Stimulated activated CD4-positive, alpha-beta T cell treated with anti-CD3 and anti-CD28 coated beads, Interleukin-12 subunit alpha, Interleukin-12 subunit beta, amount 100 ng/mL, for 48 hours (primary cell): Measurements from ENCODE around the gene KLHDC7B.

Source experiments
- DNase-seq, 3 donors: peaks; one replicate each; pipeline ENCODE4 v3.0.0-alpha.2; 2020; ENCODE audit warnings: low read depth in 2 of 3, low spot score in 1 of 3

The KLHDC7B gene

GRCh38 chr22:50571264-50572175 lies 25.8 kb downstream of the KLHDC7B start:
- DNase-seq, result no peak

- DNase-seq, result no peak
Observed at GRCh38 chr22:50572965-50573364, 27.3 kb downstream of the KLHDC7B start.

GRCh38 chr22:50573491-50574382 lies 28.0 kb downstream of the KLHDC7B start:
- no peak for DNase-seq

GRCh38 chr22:50574383-50574755 lies 28.7 kb downstream of the KLHDC7B start:
- DNase-seq, result no peak

- DNase-seq, result no peak
Observed at GRCh38 chr22:50575426-50575941, 29.8 kb downstream of the KLHDC7B start.

GRCh38 chr22:50576070-50576469 lies 30.4 kb downstream of the KLHDC7B start:
- no peak for DNase-seq

- DNase-seq, result no peak
Observed at GRCh38 chr22:50576806-50577696, 31.4 kb downstream of the KLHDC7B start.

GRCh38 chr22:50577697-50577986 lies 31.9 kb downstream of the KLHDC7B start:
- DNase-seq, result no peak

- DNase-seq, result no peak
Observed at GRCh38 chr22:50577987-50578775, 32.5 kb downstream of the KLHDC7B start, which contains the start of gene CPT1B. Gene CPT1B (minus strand): TSS chr22:50578427. CDS start chr22:50577915, 512 bp downstream.

- DNase-seq, result no peak
Observed at GRCh38 chr22:50578776-50579310, 33.1 kb downstream of the KLHDC7B start.

GRCh38 chr22:50579752-50580151 lies 34.1 kb downstream of the KLHDC7B start:
- no peak for DNase-seq

GRCh38 chr22:50581031-50581949 lies 35.6 kb downstream of the KLHDC7B start:
- no peak for DNase-seq

- DNase-seq, result peak in 1 of 3 donors; percentile 27
Observed at GRCh38 chr22:50581950-50582492, 36.3 kb downstream of the KLHDC7B start.

GRCh38 chr22:50582493-50583293 lies 37.0 kb downstream of the KLHDC7B start, which contains the start of gene CHKB:
Gene CHKB (minus strand): TSS chr22:50582849. CDS start chr22:50582781, 68 bp downstream.
- DNase-seq, result peak; percentile 95 to 99 (median 98)

GRCh38 chr22:50583294-50583861 lies 37.7 kb downstream of the KLHDC7B start:
- no peak for DNase-seq

GRCh38 chr22:50584106-50585096 lies 38.7 kb downstream of the KLHDC7B start:
- DNase-seq, result no peak
